ENCODE results near the gene SLC38A10. TPM values are rescaled to one million over a fixed set of nuclear protein-coding genes. Genes with fewer than 3 reads are reported as not detected.

Gene SLC38A10
- polyA plus RNA-seq, 1 experiment, result 29.3 TPM

DNA sequence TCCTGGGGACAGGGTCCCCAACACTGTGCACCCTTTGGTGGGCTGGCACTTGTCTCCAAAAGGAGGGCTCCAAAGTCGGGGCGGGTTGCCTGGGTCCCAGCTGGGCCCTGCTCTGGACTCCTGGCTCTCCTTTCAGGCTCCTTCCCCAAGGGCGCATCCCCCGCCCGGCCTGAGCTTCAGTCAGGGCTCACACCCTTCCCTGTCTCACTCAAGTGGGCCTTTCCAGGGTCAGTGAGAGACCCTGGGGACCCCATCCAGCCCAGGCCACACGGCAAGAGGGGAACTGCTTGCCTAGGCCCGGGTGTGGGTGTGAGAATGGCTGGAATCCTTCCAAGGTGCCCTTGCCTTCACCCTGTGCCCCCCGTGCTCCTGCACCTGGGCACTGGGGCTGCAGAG, 41.8 kb upstream of the SLC38A10 start:
- ChIA-PET CTCF (no interaction called here), POLR2A (interaction anchor here (0.6 to 0.9 kb wide), 3 partner anchors 24 to 169 kb away, joined by 3 read pairs; no protein-coding TSS in a partner anchor)
- Histone ChIP-seq H3K27me3 (ENCODE audit: control insufficient read depth, insufficient read depth, low read length) (peaks cover 30% of the 10 kb centered on the region), H3K9me3 (ENCODE audit: control insufficient read depth, insufficient read depth, low read length) (no peaks in the 10 kb centered on the region; the same call in 1 of the 2 replicates), H3K4me3 (ENCODE audit: low read depth, low read length) (no peak overlapping the region), H3K27ac (ENCODE audit: low read depth, low read length) (no peak overlapping the region)
- no peak for DNase-seq (ENCODE audit: low read depth, low spot score)
- TF ChIP-seq, protein P1, sequence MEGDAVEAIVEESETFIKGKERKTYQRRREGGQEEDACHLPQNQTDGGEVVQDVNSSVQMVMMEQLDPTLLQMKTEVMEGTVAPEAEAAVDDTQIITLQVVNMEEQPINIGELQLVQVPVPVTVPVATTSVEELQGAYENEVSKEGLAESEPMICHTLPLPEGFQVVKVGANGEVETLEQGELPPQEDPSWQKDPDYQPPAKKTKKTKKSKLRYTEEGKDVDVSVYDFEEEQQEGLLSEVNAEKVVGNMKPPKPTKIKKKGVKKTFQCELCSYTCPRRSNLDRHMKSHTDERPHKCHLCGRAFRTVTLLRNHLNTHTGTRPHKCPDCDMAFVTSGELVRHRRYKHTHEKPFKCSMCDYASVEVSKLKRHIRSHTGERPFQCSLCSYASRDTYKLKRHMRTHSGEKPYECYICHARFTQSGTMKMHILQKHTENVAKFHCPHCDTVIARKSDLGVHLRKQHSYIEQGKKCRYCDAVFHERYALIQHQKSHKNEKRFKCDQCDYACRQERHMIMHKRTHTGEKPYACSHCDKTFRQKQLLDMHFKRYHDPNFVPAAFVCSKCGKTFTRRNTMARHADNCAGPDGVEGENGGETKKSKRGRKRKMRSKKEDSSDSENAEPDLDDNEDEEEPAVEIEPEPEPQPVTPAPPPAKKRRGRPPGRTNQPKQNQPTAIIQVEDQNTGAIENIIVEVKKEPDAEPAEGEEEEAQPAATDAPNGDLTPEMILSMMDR (IDR thresholded peaks at IDR 0.05; ENCODE audit: low read depth, low read length), result no peak

DNA sequence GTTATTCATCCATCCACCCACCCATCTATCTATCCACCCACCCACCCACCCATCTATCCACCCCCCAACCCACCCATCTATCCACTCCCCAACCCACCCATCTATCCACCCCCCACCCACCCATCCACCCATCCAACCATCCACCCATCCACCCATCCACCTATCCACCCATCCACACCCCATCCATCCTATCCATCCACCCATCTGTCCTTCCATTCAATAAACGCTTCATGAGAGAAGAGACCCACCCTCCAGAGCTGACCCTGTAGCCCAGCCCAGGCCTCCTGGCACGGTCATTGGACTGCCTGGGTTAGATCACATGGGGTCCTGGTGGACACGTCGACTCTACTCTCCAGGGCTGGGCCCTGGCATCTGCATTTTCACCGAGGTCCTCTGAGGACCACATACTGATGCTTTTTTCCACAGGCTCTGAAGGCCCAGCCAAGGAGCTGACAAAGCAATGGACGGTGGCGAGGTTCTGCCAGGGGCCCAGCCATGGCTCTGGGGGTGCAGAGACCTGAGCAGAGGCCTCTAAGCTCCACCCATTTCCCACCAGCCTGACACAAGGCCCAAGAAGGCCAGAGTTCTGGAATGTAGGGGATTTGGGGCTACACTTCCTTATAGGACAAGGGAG, 41.3 kb upstream of the SLC38A10 start:
- peaks cover 34% of the 10 kb centered on the region for H3K27me3 ChIP-seq (ENCODE audit: control insufficient read depth, insufficient read depth, low read length)
- no peak overlapping the region for H3K27ac ChIP-seq (ENCODE audit: low read depth, low read length)
- DNase-seq (ENCODE audit: low read depth, low spot score), result no peak
- no peak overlapping the region for H3K4me3 ChIP-seq (ENCODE audit: low read depth, low read length)
- no peaks in the 10 kb centered on the region; the same call in 1 of the 2 replicates for H3K9me3 ChIP-seq (ENCODE audit: control insufficient read depth, insufficient read depth, low read length)
- ChIA-PET POLR2A (interaction anchor here (0.6 kb wide), 2 partner anchors 38 to 170 kb away, joined by 3 read pairs; no protein-coding TSS in a partner anchor), CTCF (no interaction called here)
- TF ChIP-seq, protein P1 (IDR thresholded peaks at IDR 0.05; ENCODE audit: low read depth, low read length), result no peak

DNA sequence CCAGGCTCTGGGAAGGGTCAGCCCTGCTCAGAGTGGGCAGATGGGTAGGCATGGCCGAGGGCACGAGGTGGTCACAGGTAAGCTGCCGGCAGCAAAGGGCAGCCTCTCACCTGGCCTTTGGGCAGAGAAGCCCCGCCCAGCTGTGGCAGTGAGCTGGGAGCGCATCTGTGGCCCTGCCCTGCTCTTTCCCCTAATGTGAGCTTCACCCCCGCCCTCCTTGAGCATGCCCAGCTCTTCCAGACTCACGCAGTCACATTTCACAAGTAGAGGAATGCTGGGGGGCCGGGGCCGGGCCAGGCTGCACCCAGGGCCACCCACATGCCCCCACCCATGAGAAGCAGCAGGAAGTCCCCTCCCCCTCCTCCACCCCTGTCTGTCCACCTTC, 40.7 kb upstream of the SLC38A10 start:
- H3K27me3 ChIP-seq (ENCODE audit: control insufficient read depth, insufficient read depth, low read length), result peaks cover 41% of the 10 kb centered on the region
- no peak overlapping the region for H3K4me3 ChIP-seq (ENCODE audit: low read depth, low read length)
- no peak for DNase-seq (ENCODE audit: low read depth, low spot score)
- H3K27ac ChIP-seq (ENCODE audit: low read depth, low read length), result no peak overlapping the region
- TF ChIP-seq, protein P1 (IDR thresholded peaks at IDR 0.05; ENCODE audit: low read depth, low read length), result no peak
- ChIA-PET POLR2A (interaction anchor here (1.3 kb wide), 1 partner anchor 59 kb away, joined by 3 read pairs; the partner anchor contains the start of gene BAHCC1), CTCF (interaction anchor here (0.8 kb wide), 1 partner anchor 149 kb away, joined by 3 read pairs; no protein-coding TSS in a partner anchor)
- no peaks in the 10 kb centered on the region; the same call in 1 of the 2 replicates for H3K9me3 ChIP-seq (ENCODE audit: control insufficient read depth, insufficient read depth, low read length)

DNA sequence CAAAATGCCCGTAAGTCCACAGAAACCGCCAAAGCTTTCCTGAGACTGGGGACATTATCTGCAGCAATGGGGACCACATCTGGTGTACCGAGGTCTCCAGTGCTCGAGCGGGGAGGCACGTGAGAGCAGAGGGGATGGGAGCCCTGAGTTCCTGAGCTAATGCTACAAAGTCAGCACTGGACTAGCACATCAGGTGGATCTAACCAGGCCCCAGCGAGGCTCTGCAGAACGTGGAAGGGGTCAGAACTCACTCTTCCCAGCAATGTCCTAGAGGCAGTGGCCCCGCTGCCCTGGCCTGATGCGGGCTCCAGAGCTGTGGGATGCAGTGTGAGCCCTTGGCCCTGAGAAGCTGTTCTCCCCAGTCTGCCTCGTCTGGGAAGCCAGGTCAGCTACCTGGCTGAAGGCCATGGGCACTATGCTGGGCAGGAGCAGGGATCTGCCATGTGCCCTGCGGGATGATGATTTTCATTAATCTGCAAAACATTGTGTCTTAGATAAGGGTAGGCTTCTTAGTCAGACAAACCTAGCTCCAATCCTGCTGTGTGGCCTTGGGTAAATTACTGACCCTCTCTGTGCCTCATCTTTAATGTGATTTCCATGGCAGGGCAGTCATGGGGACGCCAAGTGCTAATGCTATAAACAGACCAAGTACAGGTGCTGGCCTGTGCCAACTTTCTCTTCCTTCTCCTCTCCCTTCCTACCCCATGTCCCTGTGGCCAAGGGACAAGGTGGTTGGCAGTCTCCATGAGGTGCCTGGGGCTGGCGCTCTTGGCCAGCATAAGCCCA, 40.1 kb upstream of the SLC38A10 start:
- Histone ChIP-seq H3K9me3 (ENCODE audit: control insufficient read depth, insufficient read depth, low read length) (no peaks in the 10 kb centered on the region; the same call in 1 of the 2 replicates), H3K27ac (ENCODE audit: low read depth, low read length) (no peak overlapping the region), H3K27me3 (ENCODE audit: control insufficient read depth, insufficient read depth, low read length) (peaks cover 42% of the 10 kb centered on the region), H3K4me3 (ENCODE audit: low read depth, low read length) (no peak overlapping the region)
- CTCF ChIA-PET, result interaction anchor here (0.8 kb wide), 1 partner anchor 149 kb away, joined by 3 read pairs; no protein-coding TSS in a partner anchor
- TF ChIP-seq, protein P1 (IDR thresholded peaks at IDR 0.05; ENCODE audit: low read depth, low read length), result no peak
- no peak for DNase-seq (ENCODE audit: low read depth, low spot score)
- POLR2A ChIA-PET, result interaction anchor here (1.3 kb wide), 1 partner anchor 60 kb away, joined by 3 read pairs; the partner anchor contains the start of gene BAHCC1
